Astrocyte of the cerebellum (primary cell): Measurements from ENCODE around the gene HOMEZ.
"Not testable (repeated sequence)": the region's sequence is repeated elsewhere in the genome, so short reads cannot be mapped to it uniquely, and the experiment has no call there.

Experiments
- DNase-seq: peaks from one replicate; pipeline ENCODE4 v3.0.0-alpha.2; 2011; ENCODE audit warnings: low read depth
- H3K4me3 ChIP-seq: 2 replicates; pipeline ENCODE4 v1.5.1; 2011; ENCODE audit warnings: mild to moderate bottlenecking, low read depth, low read length, moderate library complexity
- in situ Hi-C: cut with HindIII; loops from 2 replicates; pipeline ENCODE4 v1.10.0; 2017; ENCODE audit warnings: low sequenced_read_pairs
- TF ChIP-seq, protein P1 (sequence below): IDR thresholded peaks from 2 replicates; pipeline ENCODE4 v1.5.1; 2012; ENCODE audit warnings: low read length, low read depth, moderate library complexity, mild to moderate bottlenecking; ENCODE audit errors: missing control alignments

HOMEZ gene

DNA sequence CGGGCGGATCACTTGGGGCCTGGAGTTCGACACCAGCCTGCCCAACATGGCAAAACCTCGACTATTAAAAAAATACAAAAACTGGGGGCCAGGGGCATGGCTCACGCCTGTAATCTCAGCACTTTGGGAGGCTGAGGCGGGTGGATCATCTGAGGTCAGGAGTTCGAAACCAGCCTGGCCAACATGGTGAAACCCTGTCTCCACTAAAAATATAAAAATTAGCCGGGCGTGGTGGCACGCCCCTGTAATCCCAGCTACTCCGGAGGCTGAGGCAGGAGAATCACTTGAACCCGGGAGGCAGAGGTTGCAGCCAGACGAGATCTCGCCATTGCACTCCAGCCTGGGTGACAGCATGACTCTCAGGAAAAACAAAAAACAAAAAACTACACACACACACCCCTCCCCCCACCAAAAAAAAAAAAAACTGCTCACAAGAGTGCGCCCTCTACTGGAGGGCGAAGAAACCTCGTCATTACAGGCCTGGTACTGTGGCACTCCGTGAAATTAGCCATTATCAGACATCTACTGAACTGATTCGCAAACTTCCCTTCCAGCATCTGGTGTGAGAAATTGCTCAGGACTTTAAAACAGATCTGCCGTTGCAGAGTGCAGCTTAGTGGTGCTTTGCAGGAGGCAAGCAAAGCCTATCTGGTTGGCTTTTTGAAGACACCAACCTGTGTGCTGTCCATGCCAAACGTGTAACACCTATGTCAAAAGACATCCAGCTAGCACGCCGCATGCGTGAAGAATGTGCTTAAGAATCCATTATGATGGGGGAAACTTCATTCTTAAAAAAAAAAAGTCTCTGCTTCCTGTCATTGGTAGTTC, 9.0 kb upstream of the HOMEZ start:
- in situ Hi-C loops = no loop called here
- TF ChIP-seq, protein P1, sequence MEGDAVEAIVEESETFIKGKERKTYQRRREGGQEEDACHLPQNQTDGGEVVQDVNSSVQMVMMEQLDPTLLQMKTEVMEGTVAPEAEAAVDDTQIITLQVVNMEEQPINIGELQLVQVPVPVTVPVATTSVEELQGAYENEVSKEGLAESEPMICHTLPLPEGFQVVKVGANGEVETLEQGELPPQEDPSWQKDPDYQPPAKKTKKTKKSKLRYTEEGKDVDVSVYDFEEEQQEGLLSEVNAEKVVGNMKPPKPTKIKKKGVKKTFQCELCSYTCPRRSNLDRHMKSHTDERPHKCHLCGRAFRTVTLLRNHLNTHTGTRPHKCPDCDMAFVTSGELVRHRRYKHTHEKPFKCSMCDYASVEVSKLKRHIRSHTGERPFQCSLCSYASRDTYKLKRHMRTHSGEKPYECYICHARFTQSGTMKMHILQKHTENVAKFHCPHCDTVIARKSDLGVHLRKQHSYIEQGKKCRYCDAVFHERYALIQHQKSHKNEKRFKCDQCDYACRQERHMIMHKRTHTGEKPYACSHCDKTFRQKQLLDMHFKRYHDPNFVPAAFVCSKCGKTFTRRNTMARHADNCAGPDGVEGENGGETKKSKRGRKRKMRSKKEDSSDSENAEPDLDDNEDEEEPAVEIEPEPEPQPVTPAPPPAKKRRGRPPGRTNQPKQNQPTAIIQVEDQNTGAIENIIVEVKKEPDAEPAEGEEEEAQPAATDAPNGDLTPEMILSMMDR = peak; percentile 90
- H3K4me3 ChIP-seq = no peak overlapping the region

DNA sequence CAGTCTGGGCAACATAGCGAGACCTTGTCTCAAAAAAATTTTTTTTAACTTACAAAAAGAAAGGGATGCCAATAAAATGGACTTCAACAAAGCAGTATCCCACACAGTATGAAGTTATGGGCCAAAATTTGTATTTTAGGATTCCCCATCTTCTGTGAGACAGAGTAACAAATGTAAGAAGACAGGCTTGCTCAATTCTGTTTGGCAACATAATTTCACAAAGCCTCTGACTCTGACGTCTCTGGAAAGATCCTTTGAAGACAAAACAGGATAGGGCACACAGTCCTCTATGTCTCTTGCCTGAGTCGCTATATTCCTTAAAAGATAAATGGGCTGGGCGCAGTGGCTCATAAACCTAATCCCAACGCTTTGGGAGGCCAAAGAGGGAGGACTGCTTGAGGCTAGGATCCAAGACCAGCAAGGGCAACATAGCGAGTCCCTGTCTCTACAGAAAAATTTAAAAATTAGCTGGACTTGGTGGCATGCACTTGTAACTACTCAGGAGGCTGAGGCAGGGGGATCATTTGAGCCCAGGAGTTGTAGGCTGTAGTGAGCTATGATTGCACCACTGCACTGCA, 1.1 kb upstream of the HOMEZ start:
- in situ Hi-C loops = no loop called here
- no peak for DNase-seq
- TF ChIP-seq, protein P1 = no peak
- peak overlapping the region; percentile 98 for H3K4me3 ChIP-seq

More for the DNA sequence above, 9.0 kb upstream of the HOMEZ start:
- DNase-seq = no peak

DNA sequence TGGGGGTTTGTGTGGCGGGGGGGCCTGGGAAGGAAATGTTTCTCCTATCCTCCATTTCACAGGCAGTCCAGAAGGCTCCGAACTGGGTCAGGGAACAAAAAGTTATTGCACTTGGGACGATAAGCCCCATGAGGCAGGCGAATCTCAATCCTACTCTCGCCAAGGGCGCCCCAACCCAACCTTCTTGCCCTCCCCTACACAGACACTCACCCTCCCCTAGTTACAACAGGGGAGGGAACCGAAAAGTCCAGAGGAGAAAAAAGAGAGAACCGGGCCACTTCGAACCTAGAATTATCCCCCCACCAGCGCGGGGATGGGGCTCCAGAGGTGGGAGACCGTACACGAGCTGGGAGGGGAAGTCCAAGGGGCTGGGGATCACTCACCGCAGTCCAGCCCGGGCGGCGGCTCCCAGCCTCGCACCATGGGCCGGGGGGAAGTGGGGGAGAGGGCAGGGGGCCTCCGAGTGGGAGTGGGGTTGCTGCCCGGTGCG, 357 bp downstream of the HOMEZ start:
- no peak for DNase-seq
- TF ChIP-seq, protein P1 = no peak
- H3K4me3 ChIP-seq = peak overlapping the region; percentile 98
- in situ Hi-C loops = no loop called here

DNA sequence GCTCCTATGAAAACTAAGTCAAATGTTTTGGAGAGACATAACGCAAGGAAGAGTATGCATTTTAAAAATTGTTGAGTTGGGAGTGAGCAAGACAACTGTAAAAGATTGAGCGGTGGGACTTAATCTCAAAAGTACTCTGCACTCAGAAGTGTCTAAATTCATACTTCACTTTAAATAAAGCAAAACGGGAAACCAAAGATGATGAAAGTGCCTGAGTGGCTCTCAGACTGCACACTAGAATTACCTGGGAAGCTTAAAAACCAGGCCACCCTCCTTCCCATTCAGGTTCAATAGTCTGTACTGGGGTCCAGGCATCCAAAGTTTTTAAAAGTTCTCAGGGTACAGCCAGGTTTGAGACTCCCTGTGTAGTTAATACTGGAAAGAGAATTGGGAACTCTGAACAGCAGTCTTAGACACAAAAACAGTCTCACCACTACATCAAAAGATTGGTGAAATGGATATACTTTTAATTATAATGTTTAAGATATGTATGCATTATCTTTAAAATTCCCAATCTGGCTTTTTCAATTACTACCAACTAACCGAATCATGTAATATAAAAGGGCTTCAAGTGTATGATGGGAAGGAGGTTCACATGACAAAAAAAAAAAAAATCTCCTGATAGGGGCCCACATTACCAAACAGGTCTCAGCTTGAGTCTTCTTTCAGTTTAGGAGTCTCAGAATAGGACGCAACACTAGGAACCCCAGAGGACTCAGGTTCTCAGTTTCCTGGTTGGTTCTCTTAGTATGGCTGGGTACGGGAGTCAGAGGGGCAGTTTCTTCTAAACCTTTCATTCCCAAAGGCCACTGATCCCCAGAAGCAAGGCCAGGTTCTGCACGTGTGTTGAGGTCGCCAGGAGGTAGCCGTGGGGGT, 1.0 kb downstream of the HOMEZ start:
- no peak for DNase-seq
- TF ChIP-seq, protein P1 = no peak
- in situ Hi-C loops = no loop called here
- peak overlapping the region; percentile 98 for H3K4me3 ChIP-seq

DNA sequence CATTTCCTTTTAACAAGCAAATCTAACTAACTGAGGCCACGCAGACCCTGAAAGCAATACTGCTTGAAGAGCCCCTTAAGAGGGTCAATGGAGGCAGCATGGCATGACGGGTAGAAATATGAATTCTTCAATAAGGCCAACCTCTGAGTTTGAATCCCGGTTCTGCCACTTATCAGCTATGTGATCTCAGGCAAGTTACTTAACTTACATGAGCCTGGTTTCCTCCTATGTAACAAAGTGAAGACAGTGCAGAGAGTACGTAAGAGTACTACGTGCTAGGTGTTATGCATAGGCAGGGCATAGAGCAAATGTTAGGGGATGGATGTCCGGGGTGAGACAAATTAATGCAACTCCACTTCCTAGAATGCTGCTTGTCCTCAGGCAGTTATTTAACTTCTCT, 4.7 kb downstream of the HOMEZ start:
- DNase-seq = no peak
- in situ Hi-C loops = no loop called here
- H3K4me3 ChIP-seq = no peak overlapping the region
- TF ChIP-seq, protein P1 = no peak

DNA sequence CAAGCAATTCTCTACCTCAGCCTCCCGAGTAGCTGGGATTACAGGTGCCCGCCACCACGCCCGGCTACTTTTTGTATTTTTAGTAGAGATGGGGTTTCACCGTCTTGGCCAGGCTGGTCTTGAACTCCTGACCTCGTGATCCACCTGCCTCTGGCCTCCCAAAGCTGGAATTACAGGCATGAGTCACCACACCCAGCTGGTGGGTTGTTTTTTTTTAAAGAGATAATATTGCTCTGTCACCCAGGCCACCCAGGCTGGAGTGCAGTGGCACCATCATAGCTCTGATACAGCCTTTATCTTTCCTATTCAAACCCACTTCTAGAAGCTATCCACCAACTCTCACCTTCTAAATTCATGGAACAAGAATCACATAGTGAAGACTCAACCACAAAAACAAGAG, 8.0 kb downstream of the HOMEZ start:
- in situ Hi-C loops, DNase-seq, H3K4me3 ChIP-seq: not testable (repeated sequence)

DNA sequence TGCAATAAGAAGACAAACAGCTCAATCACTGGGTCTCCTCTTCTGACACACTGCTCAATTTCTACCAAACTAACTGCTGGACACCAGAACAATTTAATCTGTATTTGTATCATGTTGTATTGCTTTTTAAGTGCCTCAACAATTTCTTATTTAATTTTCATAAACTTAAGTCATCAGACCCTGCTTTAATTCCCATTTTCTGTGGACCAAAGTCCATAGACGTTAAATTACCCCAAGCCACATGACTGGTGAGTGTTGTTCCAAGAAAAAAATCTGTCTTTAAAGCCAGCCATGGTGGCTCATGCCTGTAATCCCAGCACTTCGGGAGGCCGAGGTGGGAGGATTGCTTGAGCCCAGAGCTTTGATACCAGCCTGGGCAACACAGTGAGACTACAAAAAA, 8.7 kb downstream of the HOMEZ start:
- TF ChIP-seq, protein P1 = no peak
- in situ Hi-C loops = no loop called here
- no peak for DNase-seq
- no peak overlapping the region for H3K4me3 ChIP-seq
